Dedifferentiated amniotic fluid mesenchymal stem cell (primary cell): Measurements from ENCODE around the gene RPS18.
"Not testable (repeated sequence)": the region's sequence is repeated elsewhere in the genome, so short reads cannot be mapped to it uniquely, and the experiment has no call there.

Experiments
- DNase-seq: peaks from one replicate; pipeline ENCODE4 v3.0.0-alpha.2; 2016; ENCODE audit errors: extremely low spot score

Gene RPS18

DNA sequence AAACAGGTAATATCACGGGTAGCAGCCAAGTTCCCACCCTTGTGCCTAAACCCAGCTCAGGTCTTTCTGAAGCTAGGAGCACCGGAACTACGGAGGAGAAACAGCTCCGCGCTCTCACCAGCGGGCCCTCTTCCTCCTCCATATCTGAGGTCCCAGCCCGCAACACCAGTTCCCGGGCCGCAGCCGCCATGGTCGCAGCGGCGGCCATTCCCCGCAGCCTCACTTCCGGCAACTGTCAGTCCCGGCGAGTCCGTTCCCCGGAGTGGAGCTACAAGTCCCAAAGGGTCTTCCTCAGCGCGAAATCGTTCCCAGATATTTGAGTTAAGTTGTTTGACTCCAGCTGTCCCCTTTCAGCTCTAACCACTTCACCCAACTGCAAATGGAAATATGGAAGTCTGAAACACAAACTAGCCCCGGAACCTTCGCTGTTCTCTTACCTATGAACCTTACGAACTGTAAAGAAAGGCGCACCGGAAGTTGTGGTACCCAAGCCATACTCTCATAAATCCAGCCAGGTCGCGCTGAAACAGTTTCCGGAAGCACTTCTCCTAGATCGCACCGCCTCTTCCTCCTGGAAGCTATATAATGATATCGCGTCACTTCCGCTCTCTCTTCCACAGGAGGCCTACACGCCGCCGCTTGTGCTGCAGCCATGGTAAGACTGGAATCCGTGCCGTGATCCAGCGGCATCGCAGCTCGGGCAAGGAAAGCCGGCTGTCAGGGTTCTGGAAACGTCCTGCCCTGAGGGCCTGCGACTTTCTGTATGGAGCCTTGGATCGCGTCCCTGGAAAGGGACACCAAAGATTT is at the start of gene RPS18, which contains the start of gene VPS52:
Gene RPS18 (plus strand): TSS at position 608 of the 807 bp plus-strand sequence. CDS start 45 bp downstream, at position 653.
Gene VPS52 (minus strand): TSS at position 409 of the 807 bp plus-strand sequence. CDS start 201 bp downstream, at position 208.
- peak; percentile 100 for DNase-seq

- DNase-seq, result not testable (repeated sequence)
Observed at GRCh38 chr6:33226503-33227120, 45.3 kb upstream of the RPS18 start.

- DNase-seq, result no peak
Observed at GRCh38 chr6:33235221-33235634, 36.6 kb upstream of the RPS18 start.

DNA sequence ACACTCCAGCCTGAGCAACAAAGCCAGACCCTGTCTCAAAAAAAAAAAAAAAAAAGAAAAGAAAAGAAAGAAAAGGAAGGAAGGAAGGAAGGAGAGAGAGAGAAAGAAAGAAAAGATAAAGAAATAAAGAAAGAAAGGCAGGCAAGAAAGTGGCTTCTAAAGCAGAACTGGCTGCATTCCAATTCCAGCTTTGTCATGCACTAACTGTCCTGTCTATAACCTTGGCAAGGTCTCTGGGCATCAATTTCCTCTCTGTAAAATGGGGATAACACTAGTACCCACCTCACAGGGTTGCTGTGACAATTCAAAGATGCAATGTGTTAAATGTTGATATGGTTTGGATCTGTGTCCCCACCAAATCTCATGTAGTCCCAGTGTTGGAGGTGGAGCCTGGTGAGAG is 35.5 kb upstream of the RPS18 start:
- DNase-seq, result no peak

- DNase-seq, result no peak
Observed at GRCh38 chr6:33236852-33237251, 35.0 kb upstream of the RPS18 start.

DNA sequence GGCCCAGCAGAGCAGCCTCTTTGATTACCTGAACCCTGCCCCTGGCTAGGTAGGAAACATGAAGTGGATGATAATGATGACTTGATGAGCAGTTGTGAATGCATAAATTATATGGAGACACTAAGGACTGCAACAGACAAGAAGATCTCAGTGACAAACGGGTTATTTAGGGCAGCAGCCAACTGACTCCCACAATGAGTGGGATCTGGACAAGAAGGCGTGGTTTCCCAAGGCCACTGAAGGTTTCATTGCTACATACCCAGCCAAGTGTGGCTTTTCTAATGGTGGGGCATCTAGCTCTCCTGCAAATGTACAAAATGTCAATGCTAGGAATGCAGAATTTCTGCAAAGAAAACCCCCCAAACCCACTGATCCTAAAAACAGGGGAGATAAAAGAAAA is 34.1 kb upstream of the RPS18 start:
- DNase-seq, result no peak

GRCh38 chr6:33241968-33242367 is 29.9 kb upstream of the RPS18 start:
- DNase-seq, result no peak

DNA sequence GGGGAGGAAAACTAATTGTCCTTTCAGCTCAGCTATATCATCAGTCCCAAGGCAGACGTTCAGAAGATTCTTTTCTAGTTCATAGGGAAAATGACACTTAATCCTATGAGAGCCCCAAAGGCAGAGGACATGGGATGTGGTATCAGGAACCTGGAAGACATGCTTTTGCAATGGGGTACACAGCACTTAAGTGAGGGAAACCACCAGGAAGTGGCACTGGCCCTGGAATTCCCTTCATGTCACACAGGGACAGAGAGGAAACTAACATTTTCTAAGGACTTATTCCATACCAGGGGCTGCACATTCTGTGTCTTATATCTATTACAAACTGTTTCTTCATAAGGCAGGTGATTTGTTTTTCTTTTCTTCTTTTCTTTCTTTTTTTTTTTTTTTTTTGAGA is 28.4 kb upstream of the RPS18 start:
- no peak for DNase-seq

DNA sequence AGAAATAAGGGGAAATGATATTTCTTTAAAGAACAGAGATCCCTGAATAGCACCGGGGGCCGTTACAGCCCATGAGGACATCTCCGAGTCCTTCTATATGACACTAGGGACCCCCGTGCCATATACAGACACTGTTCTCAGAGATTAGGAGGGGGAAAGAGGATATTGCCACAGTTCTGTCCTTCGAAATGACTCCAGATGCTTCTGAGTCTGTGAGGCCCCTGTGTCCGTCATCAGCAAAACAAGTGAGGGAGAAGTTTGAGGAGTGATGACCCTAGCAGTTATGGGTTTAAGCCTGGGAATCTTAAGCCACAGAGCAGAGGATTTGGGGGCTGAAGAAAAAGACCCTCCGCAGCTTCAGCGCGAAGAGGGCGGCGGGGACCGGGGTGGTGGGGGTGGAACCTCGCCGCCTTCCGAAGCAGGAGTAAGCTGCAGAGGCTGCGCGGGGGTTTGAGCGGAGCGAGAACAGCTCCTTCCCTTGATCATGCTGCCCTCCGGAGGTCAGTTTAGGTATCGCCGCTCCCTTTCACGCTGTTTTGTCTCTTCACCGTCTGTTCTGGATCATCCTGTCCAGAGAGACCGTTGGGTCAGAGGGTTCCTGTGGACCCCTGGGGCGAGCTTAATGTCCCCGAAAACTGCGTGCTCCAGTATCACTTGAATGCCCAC is 23.8 kb upstream of the RPS18 start:
- DNase-seq, result peak; percentile 83

DNA sequence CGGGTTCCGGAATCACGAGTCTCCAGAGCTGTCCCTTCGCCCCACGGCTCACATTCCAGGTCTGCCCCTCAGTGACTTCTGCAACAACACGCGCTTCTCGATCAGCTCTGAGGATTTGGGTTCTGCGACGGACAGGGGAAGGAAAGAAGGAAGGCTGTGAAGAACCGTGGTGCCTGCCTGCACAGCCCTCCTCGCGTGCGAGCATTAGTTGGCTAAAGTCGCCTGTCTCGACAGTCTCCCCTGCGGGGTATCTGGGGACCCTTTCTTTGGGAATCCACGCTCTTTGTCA is 23.3 kb upstream of the RPS18 start:
- peak; percentile 46 for DNase-seq

DNA sequence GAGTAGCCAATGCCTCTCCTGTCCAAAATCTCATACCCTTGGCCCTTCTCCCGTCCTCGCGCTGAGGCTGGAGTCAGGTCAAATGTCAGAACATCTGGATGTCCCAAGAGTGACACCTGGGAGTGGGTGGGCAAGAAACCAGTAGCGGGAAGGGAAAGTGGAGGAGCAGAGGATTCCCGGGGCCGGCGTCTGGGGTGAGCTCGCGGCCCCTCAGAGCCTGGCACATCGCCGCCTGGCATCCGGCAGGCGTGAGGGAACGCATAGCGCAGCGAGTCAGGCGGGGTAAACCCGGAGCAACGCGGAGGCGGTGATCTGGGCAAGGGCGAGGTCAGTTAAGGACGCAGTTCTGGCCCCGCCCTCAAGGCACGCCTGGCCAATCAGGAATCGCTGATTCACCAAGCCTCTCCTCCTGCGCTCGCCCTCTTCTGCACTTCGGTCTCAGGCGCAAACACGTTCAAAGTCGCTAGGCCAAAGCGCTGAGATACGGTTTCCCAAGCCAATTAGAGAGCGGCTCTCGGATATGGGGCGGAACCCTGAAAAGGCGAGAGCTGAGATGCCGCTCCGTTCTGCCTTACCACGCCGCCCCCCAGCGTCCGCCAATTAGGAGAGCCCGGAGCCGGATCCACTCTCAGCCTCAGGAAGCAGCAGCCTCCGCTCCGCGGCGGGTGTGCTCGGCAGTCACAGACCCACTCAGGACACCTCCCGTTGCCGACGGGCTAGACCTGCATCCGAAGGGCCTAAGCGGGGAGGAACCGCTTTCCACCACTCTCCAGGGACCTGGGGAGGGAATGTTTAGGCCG is 22.7 kb upstream of the RPS18 start:
- peak; percentile 99 for DNase-seq

DNA sequence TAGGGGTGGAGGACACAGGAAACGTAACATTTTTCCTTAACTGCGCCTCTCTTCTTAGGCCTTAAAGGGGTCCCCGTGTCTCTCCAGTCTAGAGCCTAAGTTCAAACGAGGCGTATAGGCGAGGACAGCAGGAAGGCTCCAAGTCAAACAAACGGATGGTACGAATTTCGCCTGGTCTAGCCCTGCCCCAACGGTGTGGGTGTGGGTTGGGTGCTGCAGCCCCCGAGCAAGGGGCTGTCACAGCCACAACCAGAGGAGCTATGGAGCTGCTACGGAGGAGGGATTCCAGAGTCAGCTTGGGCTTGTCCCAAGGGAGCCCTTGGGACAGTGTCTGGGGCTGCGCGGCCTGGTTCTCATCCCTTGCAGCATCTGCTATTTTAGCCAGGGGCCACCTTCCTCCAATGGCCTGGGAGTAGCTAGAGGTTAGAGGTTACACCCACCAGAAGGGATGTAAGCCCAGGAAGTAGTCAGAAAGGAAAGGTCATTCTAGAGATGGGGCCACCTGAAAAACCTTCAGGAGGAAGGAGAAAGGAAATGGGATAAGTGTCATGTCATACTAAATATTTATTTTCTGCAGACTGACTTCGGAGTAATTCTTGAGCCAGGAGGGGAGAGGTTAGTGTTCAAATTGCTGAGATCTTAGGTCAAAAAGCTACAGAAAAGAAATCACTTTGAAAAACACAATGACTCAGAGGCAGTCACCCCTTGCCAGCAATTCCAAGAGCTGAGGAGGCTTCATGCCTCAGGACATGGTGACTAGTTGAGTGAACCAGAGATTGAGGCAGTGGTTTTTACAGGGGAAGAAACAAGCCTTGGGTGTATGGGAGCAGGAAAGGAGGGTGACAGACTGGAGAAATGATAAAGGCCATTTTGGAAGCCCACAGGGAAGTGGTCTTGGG is 21.9 kb upstream of the RPS18 start:
- DNase-seq, result peak; percentile 71

- DNase-seq, result no peak
Observed at GRCh38 chr6:33250731-33251130, 21.1 kb upstream of the RPS18 start.

- DNase-seq, result no peak
Observed at GRCh38 chr6:33251395-33252012, 20.4 kb upstream of the RPS18 start.

- no peak for DNase-seq
Observed at GRCh38 chr6:33252759-33253158, 19.1 kb upstream of the RPS18 start.

DNA sequence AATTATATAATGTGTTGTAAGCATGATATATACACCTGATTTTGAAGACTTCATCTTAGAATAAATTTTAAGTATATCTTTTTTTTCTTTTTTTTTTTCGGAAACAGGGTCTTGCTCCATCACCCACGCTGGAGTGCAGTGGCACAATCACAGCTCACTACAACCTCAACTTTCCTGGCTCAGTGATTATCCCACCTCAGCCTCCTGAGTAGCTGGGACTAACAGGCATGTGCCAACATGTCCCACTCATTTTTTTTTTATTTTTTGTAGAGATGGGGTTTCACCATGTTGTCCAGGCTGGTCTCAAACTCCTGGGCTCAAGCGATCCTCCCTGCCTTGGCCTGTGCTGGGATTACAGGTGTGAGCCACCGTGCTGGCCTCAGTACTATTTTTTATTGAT is 17.3 kb upstream of the RPS18 start:
- no peak for DNase-seq

- DNase-seq, result no peak
Observed at GRCh38 chr6:33259032-33259431, 12.8 kb upstream of the RPS18 start.

DNA sequence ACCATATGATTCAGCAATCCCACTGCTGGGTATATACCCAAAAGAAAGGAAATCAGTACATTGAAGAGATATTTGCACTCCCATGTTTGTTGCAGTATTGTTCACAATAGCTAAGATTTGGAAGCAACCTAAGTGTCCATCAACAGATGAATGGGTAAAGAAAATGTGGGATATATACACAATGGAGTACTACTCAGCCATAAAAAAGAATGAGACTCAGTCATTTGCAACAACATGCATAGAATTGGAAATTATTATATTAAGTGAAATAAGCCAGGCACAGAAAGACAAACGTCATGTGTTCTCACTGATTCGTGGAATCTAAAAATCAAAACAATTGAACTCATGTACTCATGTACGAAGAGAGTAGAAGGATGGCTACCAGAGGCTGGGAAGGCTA is 9.4 kb upstream of the RPS18 start:
- DNase-seq, result not testable (repeated sequence)

- DNase-seq, result no peak
Observed at GRCh38 chr6:33264015-33264414, 7.9 kb upstream of the RPS18 start.

- DNase-seq, result no peak
Observed at GRCh38 chr6:33271117-33271467, 783 bp upstream of the RPS18 start.
